Activated naive CD8-positive, alpha-beta T cell treated with anti-CD3 and anti-CD28 coated beads, Interleukin-2, amount 50 U/mL, for 24 hours (primary cell): ENCODE results near the gene RTN1.

Experiments used
- ATAC-seq: fragments of 150-1000 bp; cut with Tn5 transposase; one replicate; pipeline ENCODE4 v1.10.0; 2021
- DNase-seq: peaks from one replicate; pipeline ENCODE4 v3.0.0; 2021
- H3K27ac Mint-ChIP-seq: one replicate; pipeline ENCODE4 v1.8.0; 2021; ENCODE audit warnings: mild to moderate bottlenecking, mixed read lengths
- H3K27me3 Mint-ChIP-seq: one replicate; pipeline ENCODE4 v1.8.0; 2021; ENCODE audit warnings: mixed read lengths
- H3K36me3 Mint-ChIP-seq: one replicate; pipeline ENCODE4 v1.8.0; 2021; ENCODE audit warnings: low read depth, mixed read lengths
- H3K4me1 Mint-ChIP-seq: one replicate; pipeline ENCODE4 v1.8.0; 2021; ENCODE audit warnings: mixed read lengths
- H3K4me3 Mint-ChIP-seq: one replicate; pipeline ENCODE4 v1.8.0; 2021; ENCODE audit warnings: mild to moderate bottlenecking, moderate library complexity, mixed read lengths
- H3K9me3 Mint-ChIP-seq: one replicate; pipeline ENCODE4 v1.8.0; 2021; ENCODE audit warnings: mixed read lengths

The RTN1 gene

GRCh38 chr14:59788176-59788575 lies 82.4 kb downstream of the RTN1 start:
- no peak overlapping the region for H3K4me3 Mint-ChIP-seq
- H3K36me3 Mint-ChIP-seq = no peaks in the 10 kb centered on the region
- no peak for DNase-seq
- no peak overlapping the region for H3K27ac Mint-ChIP-seq
- peaks cover 7% of the 10 kb centered on the region for H3K27me3 Mint-ChIP-seq
- no peaks in the 10 kb centered on the region for H3K4me1 Mint-ChIP-seq
- H3K9me3 Mint-ChIP-seq = no peaks in the 10 kb centered on the region
- ATAC-seq = no peak

DNA sequence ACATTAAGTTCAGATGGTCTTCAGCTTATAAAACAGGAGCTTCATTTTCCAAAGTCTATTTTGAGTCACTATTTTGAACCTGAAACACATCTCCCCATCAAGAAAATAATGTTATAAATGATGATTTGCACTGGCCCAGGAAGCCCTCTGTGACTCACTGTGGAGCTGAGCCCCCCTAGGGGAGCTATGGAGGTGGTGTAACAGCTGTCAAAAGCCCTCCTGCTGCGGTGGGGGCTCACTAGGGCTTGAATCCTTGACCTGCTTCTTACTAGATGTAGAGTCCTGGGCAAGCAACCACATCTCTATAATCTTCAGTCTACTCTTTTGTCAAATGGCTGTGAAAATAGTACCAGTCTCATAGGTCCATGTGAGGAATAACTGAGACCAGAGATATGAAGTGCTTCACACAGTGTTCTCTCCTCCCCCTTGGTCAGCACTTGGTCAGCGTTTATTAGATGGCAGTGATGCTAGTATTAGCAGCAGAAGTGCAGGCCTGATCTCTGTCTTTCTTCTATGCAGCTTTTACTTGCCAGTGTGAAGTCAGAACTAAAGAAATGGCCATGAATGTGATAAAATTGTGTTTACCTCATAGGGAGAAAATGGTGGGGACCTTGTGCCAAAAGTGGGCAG lies 83.4 kb downstream of the RTN1 start:
- ATAC-seq (no peak), DNase-seq (no peak)
- Mint-ChIP-seq H3K27ac (no peak overlapping the region), H3K9me3 (no peaks in the 10 kb centered on the region), H3K27me3 (peaks cover 7% of the 10 kb centered on the region), H3K36me3 (no peaks in the 10 kb centered on the region), H3K4me3 (no peak overlapping the region), H3K4me1 (no peaks in the 10 kb centered on the region)

DNA sequence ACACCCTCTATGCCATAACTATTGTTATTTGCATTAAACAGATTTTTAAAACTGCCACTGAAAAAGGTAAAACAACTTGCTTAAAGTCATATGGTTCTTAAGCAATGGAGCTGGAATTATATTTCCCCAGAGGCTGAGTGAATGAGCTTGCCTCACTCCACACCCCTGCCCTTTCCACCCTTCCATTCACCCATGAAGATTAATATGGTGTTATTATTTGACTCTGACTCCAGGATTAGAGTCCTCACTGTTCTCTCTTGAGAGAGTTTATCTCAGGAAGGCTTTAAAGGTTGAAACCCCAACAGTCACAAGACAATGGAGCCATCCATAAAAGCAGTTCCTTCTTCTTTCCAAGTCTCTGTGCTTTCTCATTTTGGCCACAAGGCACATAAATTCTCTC lies 84.9 kb downstream of the RTN1 start:
- no peak overlapping the region for H3K27ac Mint-ChIP-seq

DNA sequence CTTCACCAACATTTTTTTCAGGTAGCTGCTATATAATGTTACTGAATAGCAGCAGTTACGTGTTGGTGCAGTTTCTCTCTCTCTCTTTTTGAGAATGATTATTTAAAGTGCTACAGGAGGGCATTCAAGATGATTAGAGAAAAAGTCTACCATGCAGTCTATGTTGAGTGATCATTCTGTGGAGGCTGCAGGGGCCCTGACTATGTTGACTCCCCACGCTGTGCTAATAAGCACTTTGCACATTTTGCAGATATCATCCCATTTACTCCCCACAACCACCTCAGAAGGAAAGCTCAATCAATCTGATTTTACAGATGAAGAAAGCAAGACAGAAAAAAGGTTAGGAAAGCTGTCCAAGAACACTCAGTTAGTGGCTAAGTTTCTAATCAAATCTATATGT lies 87.8 kb downstream of the RTN1 start:
- peaks cover 4% of the 10 kb centered on the region for H3K27me3 Mint-ChIP-seq
- H3K36me3 Mint-ChIP-seq = no peaks in the 10 kb centered on the region
- DNase-seq = no peak
- ATAC-seq = no peak
- no peaks in the 10 kb centered on the region for H3K4me1 Mint-ChIP-seq
- no peak overlapping the region for H3K4me3 Mint-ChIP-seq
- H3K27ac Mint-ChIP-seq = no peak overlapping the region
- H3K9me3 Mint-ChIP-seq = no peaks in the 10 kb centered on the region

More for the DNA sequence above, 84.9 kb downstream of the RTN1 start:
- H3K4me3 Mint-ChIP-seq = no peak overlapping the region
- H3K4me1 Mint-ChIP-seq = no peaks in the 10 kb centered on the region
- H3K27me3 Mint-ChIP-seq = no peaks in the 10 kb centered on the region
- DNase-seq (no peak), ATAC-seq (no peak)
- no peaks in the 10 kb centered on the region for H3K9me3 Mint-ChIP-seq
- no peaks in the 10 kb centered on the region for H3K36me3 Mint-ChIP-seq

DNA sequence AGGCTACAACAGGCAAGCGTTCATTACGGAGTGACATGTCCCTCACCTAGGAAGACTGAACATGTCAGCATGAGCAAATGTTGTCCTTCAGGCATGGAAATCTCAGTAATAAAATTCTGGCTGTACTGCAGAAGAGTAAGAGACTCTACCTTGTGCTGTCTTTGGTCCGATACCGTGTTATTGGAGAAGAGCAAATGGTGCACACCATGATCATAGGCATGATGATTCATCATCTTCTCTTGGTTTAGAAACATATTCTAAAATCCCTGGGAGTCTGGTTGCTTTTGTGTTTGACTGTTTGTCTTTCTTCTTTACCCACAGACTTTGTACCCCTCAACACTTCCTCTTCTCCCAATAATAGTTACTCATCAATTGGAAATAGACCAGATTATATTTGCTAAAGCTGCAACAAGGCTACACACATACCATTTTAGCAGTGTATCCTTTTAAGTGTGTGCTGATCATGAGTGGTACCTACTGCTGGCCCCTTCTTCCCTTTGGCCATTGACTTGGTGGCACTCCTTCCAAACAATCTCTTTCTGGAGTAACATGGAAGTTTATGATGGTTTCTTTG lies 93.5 kb downstream of the RTN1 start:
- Mint-ChIP-seq H3K9me3 (no peaks in the 10 kb centered on the region), H3K4me1 (no peaks in the 10 kb centered on the region), H3K27ac (no peak overlapping the region), H3K27me3 (peaks cover 9% of the 10 kb centered on the region), H3K4me3 (no peak overlapping the region), H3K36me3 (no peaks in the 10 kb centered on the region)
- DNase-seq (no peak), ATAC-seq (no peak)

- DNase-seq (no peak), ATAC-seq (no peak)
- Mint-ChIP-seq H3K36me3 (no peaks in the 10 kb centered on the region), H3K4me3 (no peak overlapping the region), H3K27me3 (peaks cover 9% of the 10 kb centered on the region), H3K9me3 (no peaks in the 10 kb centered on the region), H3K27ac (no peak overlapping the region), H3K4me1 (no peaks in the 10 kb centered on the region)
Measured at GRCh38 chr14:59776468-59776867, 94.1 kb downstream of the RTN1 start.

DNA sequence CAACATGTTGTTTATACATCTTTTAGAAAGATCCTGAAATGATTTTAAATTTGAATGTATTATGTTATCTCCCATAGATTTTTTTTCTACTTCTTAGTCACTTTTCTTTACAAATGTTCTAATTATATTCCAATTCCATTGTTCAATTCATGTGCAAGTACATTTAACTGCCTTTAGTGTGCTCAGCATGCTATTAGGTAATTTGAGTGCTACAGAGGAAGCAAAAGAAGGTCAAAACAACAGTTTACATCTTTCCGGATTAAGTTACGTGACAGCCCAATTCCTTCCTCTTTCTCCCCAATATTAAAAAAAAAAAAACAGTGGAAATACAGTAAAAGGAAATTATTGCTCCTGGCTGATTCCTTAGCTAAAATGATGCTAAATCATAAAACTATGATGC lies 98.3 kb downstream of the RTN1 start:
- H3K4me1 Mint-ChIP-seq = no peaks in the 10 kb centered on the region
- no peak overlapping the region for H3K27ac Mint-ChIP-seq
- no peak for ATAC-seq
- no peak for DNase-seq
- no peak overlapping the region for H3K4me3 Mint-ChIP-seq
- H3K36me3 Mint-ChIP-seq = no peaks in the 10 kb centered on the region
- H3K27me3 Mint-ChIP-seq = peaks cover 10% of the 10 kb centered on the region
- no peaks in the 10 kb centered on the region for H3K9me3 Mint-ChIP-seq

- no peak for DNase-seq
- Mint-ChIP-seq H3K27ac (no peak overlapping the region), H3K4me3 (no peak overlapping the region), H3K9me3 (no peaks in the 10 kb centered on the region), H3K4me1 (no peaks in the 10 kb centered on the region), H3K27me3 (peaks cover 10% of the 10 kb centered on the region), H3K36me3 (no peaks in the 10 kb centered on the region)
- ATAC-seq = no peak
Measured at GRCh38 chr14:59771577-59771976, 99.0 kb downstream of the RTN1 start.

DNA sequence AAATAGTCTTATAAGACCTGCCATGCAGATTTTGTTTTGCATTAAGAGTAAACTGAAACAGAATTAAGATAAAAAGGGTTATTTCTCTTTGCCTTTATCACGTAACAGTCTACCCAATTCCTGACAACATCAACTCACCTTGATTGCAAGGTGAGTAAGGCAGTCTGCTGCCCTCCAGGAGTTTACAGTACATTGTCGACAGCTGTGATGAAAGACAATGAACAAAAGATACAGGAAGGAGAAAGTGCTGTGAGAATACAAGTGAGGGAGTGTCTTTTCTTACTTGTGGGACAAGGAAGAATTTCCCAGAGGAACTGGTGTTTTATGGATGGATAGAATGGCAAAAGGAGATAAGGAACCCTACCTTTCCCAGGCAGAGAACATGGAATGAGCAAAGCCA lies 101.0 kb downstream of the RTN1 start:
- no peaks in the 10 kb centered on the region for H3K4me1 Mint-ChIP-seq
- H3K4me3 Mint-ChIP-seq = no peak overlapping the region
- DNase-seq (no peak), ATAC-seq (no peak)
- H3K27ac Mint-ChIP-seq = no peak overlapping the region
- no peaks in the 10 kb centered on the region for H3K36me3 Mint-ChIP-seq
- H3K9me3 Mint-ChIP-seq = no peaks in the 10 kb centered on the region
- peaks cover 10% of the 10 kb centered on the region for H3K27me3 Mint-ChIP-seq

DNA sequence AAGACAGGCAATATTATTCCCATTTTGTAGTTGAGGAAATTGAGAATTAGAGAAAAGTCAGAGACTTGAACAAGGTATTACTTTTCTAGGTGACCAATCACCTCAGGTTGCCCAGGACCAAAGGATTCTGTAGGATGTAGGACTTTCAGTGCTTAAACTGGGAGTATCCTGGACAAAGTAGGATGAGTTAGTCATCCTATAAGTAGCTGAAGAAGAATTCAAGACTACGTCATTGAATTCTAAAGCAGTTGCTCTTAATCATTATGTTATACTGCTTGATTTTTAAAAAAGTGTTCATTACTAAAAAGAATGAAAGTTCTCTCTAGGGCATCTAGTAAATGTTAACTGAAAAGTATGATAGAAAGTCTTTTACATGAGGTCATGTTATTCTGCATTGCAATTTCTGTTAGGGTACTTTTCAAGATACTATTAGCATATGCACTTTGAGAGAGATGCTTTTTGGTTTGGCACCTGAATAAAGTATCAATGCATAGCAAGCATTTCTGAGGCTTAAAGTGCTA lies 101.7 kb downstream of the RTN1 start:
- ATAC-seq = no peak
- no peak for DNase-seq
- Mint-ChIP-seq H3K27me3 (peaks cover 10% of the 10 kb centered on the region), H3K27ac (no peak overlapping the region), H3K4me3 (no peak overlapping the region), H3K4me1 (no peaks in the 10 kb centered on the region), H3K9me3 (no peaks in the 10 kb centered on the region), H3K36me3 (no peaks in the 10 kb centered on the region)

- no peak for ATAC-seq
- Mint-ChIP-seq H3K36me3 (no peaks in the 10 kb centered on the region), H3K27me3 (peaks cover 2% of the 10 kb centered on the region), H3K4me3 (no peak overlapping the region), H3K27ac (no peak overlapping the region), H3K9me3 (no peaks in the 10 kb centered on the region), H3K4me1 (no peaks in the 10 kb centered on the region)
- DNase-seq = no peak
Measured at GRCh38 chr14:59761851-59762250, 108.7 kb downstream of the RTN1 start.

DNA sequence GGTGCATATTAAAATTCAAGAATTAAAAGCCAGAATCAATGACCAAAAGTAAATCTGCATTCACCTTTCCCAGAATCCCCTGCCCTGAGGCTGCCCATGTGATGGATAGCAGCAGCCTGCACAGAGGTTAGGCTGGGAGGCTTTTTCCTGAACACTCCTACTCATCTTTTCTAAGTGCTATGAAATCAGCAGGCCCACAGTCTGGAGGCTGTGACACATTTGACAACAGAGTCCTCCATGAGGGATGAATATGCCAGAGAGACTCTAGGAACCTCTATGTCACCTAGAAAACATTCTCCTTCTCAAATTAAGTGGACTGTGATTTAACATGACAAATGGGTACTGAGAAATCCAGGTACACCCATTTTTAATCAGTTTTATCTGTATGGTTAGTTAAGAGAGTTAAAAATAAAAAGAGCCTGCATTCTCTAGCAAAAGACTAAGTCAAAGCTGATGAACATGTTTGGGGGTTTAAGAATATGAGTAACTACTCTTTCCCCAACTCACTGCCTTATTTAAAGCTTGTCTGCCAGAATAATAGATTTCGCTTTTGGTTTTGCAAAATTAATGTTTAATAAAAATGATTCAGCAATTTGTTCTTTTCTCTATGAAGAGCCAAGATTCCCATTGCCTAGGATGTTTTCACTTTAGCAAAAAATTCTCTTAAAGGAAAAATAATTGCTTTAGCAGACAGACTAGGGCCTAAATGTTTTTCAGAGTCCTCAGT lies 115.0 kb downstream of the RTN1 start:
- Mint-ChIP-seq H3K4me1 (no peaks in the 10 kb centered on the region), H3K4me3 (no peak overlapping the region), H3K27me3 (peaks cover 5% of the 10 kb centered on the region), H3K9me3 (no peaks in the 10 kb centered on the region), H3K27ac (no peak overlapping the region), H3K36me3 (no peaks in the 10 kb centered on the region)
- no peak for DNase-seq
- no peak for ATAC-seq

DNA sequence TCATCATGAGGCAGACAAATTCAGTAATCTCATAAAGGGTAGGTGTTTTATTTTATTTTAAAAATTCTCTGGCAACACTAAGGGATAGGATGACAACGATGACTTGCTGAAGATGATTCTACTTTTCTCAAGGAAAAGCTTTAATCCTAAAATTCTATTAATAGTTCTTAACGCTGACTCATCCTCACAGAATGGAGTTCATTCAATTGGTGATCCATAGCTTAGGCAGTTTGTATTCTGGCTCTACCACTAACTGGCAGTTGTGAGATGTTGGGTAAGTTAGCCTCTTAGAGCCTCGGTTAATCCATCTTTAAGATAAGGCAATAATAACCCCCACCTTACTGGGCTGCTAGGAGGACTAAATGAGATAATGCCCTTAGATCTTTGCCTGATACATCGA lies 116.3 kb downstream of the RTN1 start:
- Mint-ChIP-seq H3K36me3 (no peaks in the 10 kb centered on the region), H3K9me3 (no peaks in the 10 kb centered on the region), H3K4me3 (no peak overlapping the region), H3K4me1 (no peaks in the 10 kb centered on the region), H3K27me3 (peaks cover 5% of the 10 kb centered on the region), H3K27ac (no peak overlapping the region)
- ATAC-seq (no peak), DNase-seq (no peak)

GRCh38 chr14:59753512-59753911 lies 117.1 kb downstream of the RTN1 start:
- Mint-ChIP-seq H3K4me1 (no peaks in the 10 kb centered on the region), H3K27me3 (peaks cover 3% of the 10 kb centered on the region)
- no peak for ATAC-seq

DNA sequence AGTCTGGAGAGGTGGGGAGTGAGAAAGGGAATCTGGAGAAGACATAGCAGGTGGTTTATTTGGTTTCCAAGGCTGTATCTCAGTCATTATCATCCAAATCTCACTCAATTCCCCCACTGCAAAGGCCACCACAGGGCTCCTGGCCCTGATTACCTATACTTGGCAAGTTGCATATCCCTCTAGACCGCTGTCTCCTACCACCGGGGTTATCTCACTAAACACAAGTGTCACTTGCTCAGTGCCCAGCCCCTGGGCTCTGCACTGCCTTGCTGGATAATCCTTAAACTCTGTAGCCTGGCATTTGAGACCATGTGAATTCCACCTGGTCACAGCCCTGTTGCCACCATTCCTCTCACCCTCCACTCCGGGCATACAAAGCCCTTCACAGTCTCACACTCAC lies 119.0 kb downstream of the RTN1 start:
- DNase-seq = no peak
- H3K4me1 Mint-ChIP-seq = no peaks in the 10 kb centered on the region
- H3K27me3 Mint-ChIP-seq = peaks cover 7% of the 10 kb centered on the region
- no peaks in the 10 kb centered on the region for H3K36me3 Mint-ChIP-seq
- no peaks in the 10 kb centered on the region for H3K9me3 Mint-ChIP-seq
- H3K27ac Mint-ChIP-seq = no peak overlapping the region
- H3K4me3 Mint-ChIP-seq = no peak overlapping the region
- no peak for ATAC-seq

More at GRCh38 chr14:59753512-59753911, 117.1 kb downstream of the RTN1 start:
- Mint-ChIP-seq H3K9me3 (no peaks in the 10 kb centered on the region), H3K4me3 (no peak overlapping the region), H3K36me3 (no peaks in the 10 kb centered on the region), H3K27ac (no peak overlapping the region)
- DNase-seq = no peak
